ENCODE data around the gene SLC17A9. TPM values are rescaled to one million over a fixed set of nuclear protein-coding genes. Genes with fewer than 3 reads are reported as not detected.

The SLC17A9 gene
- total RNA-seq, 4 donors from 2014 or later, result 0.31 to 3.9 (median 1.4) TPM

GRCh38 chr20:63004607-63005364 is 52.3 kb downstream of the SLC17A9 start:
- TF ChIP-seq CTCF (IDR thresholded peaks at IDR 0.05) (no peak), POLR2A (IDR thresholded peaks at IDR 0.05) (no peak)
- intact Hi-C loops (cut with DNase I), result loop anchor here (10.0 kb wide), 1 partner anchor 110 kb away; no protein-coding TSS in a partner anchor
- Histone ChIP-seq H3K27me3 (peaks cover 49 to 100% (median 60%) of the 10 kb centered on the region in 4 donors), H3K4me3 (no peak overlapping the region), H3K4me1 (peaks cover 8 to 51% (median 23%) of the 10 kb centered on the region in 3 donors), H3K9me3 (no peaks in the 10 kb centered on the region), H3K36me3 (no peaks in the 10 kb centered on the region), H3K27ac (no peak overlapping the region)
- WGBS, 2 donors, result 13 to 17% methylated on average over 18 of the region's 53 CpGs
- no peak for DNase-seq

GRCh38 chr20:63005365-63005861 is 52.9 kb downstream of the SLC17A9 start:
- Histone ChIP-seq H3K27ac (no peak overlapping the region), H3K4me3 (no peak overlapping the region), H3K36me3 (no peaks in the 10 kb centered on the region), H3K9me3 (no peaks in the 10 kb centered on the region), H3K27me3 (peaks cover 54 to 100% (median 66%) of the 10 kb centered on the region in 4 donors), H3K4me1 (peaks cover 8 to 54% (median 23%) of the 10 kb centered on the region in 3 donors)
- WGBS, 2 donors, result no CpG with 5 or more reads among the region's 43 CpGs
- intact Hi-C loops (cut with DNase I), result loop anchor here (10.0 kb wide), 1 partner anchor 111 kb away; no protein-coding TSS in a partner anchor
- TF ChIP-seq CTCF (IDR thresholded peaks at IDR 0.05), result no peak
- TF ChIP-seq POLR2A (IDR thresholded peaks at IDR 0.05), result no peak
- no peak for DNase-seq

GRCh38 chr20:63005862-63006539 is 53.5 kb downstream of the SLC17A9 start:
- intact Hi-C loops (cut with DNase I), result loop anchor here (10.0 kb wide), 1 partner anchor 111 kb away; no protein-coding TSS in a partner anchor
- no peak overlapping the region for H3K27ac ChIP-seq
- WGBS, 2 donors, result no CpG with 5 or more reads among the region's 90 CpGs

GRCh38 chr20:63006540-63007359 is 54.2 kb downstream of the SLC17A9 start, which contains the start of gene BHLHE23:
Gene BHLHE23 (minus strand): TSS chr20:63006964. CDS start chr20:63006774, 190 bp downstream.
- Histone ChIP-seq H3K27me3 (peaks cover 55 to 100% (median 70%) of the 10 kb centered on the region in 4 donors), H3K4me3 (peak within 1 kb of the TSS in 2 of 4 donors; percentile 13 to 38), H3K4me1 (peaks cover 8 to 55% (median 23%) of the 10 kb centered on the region in 3 donors), H3K9me3 (no peaks in the 10 kb centered on the region), H3K27ac (no peak within 1 kb of the TSS), H3K36me3 (no peaks in the 10 kb centered on the region)
- no peak for TF ChIP-seq POLR2A (IDR thresholded peaks at IDR 0.05)
- TF ChIP-seq CTCF (IDR thresholded peaks at IDR 0.05), result no peak
- intact Hi-C loops (cut with DNase I), result loop anchor here (10.0 kb wide), 1 partner anchor 112 kb away; no protein-coding TSS in a partner anchor
- WGBS, 2 donors, result 1 to 5% methylated on average over 10 to 25 of the region's 110 CpGs
- no peak for DNase-seq

More at GRCh38 chr20:63005862-63006539, 53.5 kb downstream of the SLC17A9 start:
- peaks cover 8 to 55% (median 23%) of the 10 kb centered on the region in 3 donors for H3K4me1 ChIP-seq
- no peaks in the 10 kb centered on the region for H3K9me3 ChIP-seq
- TF ChIP-seq POLR2A (IDR thresholded peaks at IDR 0.05) (no peak), CTCF (IDR thresholded peaks at IDR 0.05) (no peak)
- peaks cover 54 to 100% (median 68%) of the 10 kb centered on the region in 4 donors for H3K27me3 ChIP-seq
- peak overlapping the region in 2 of 4 donors; percentile 13 to 38 for H3K4me3 ChIP-seq
- no peak for DNase-seq
- no peaks in the 10 kb centered on the region for H3K36me3 ChIP-seq

All from esophagus squamous epithelium (tissue), 5 donors.